ENCODE measurements around the gene CLRN2.
"Not testable (repeated sequence)": the region's sequence is repeated elsewhere in the genome, so short reads cannot be mapped to it uniquely, and the experiment has no call there.

CLRN2 gene

GRCh38 chr4:17502756-17503155, 12.2 kb upstream of the CLRN2 start:
- no peak for DNase-seq

GRCh38 chr4:17504081-17504480, 10.9 kb upstream of the CLRN2 start:
- no peak for DNase-seq

GRCh38 chr4:17510582-17510981, 4.4 kb upstream of the CLRN2 start:
- peak in 7 of 58 donors; percentile 10 to 39 (median 22) for DNase-seq

- DNase-seq: peak in 31 of 58 donors; percentile 3 to 56 (median 27)
Measured at GRCh38 chr4:17511051-17511450, 3.9 kb upstream of the CLRN2 start.

GRCh38 chr4:17511509-17511949, 3.4 kb upstream of the CLRN2 start:
- DNase-seq: peak in 40 of 58 donors; percentile 41 to 84 (median 68)

- peak; percentile 21 to 92 (median 81) for DNase-seq
Measured at GRCh38 chr4:17511950-17512795, 2.8 kb upstream of the CLRN2 start, which contains the start of gene QDPR. TSS of gene QDPR (minus strand) at chr4:17512090. CDS start at chr4:17512054, 36 bp downstream.

- DNase-seq: no peak
Measured at GRCh38 chr4:17512973-17513665, 1.8 kb upstream of the CLRN2 start.

- DNase-seq: peak in 8 of 58 donors; percentile 10 to 30 (median 20)
Measured at GRCh38 chr4:17515445-17516407, 761 bp downstream of the CLRN2 start.

- DNase-seq: no peak
Measured at GRCh38 chr4:17516980-17517379, 2.0 kb downstream of the CLRN2 start.

- DNase-seq: no peak
Measured at GRCh38 chr4:17517664-17518063, 2.7 kb downstream of the CLRN2 start.

- no peak for DNase-seq
Measured at GRCh38 chr4:17521595-17521994, 6.6 kb downstream of the CLRN2 start.

- no peak for DNase-seq
Measured at GRCh38 chr4:17523662-17524061, 8.7 kb downstream of the CLRN2 start.

GRCh38 chr4:17526695-17527477, 11.9 kb downstream of the CLRN2 start:
- DNase-seq: no peak

GRCh38 chr4:17528551-17529165, 13.7 kb downstream of the CLRN2 start:
- DNase-seq: no peak

- DNase-seq: no peak
Measured at GRCh38 chr4:17531538-17532285, 16.7 kb downstream of the CLRN2 start.

- DNase-seq: no peak
Measured at GRCh38 chr4:17534705-17535104, 19.7 kb downstream of the CLRN2 start.

- no peak for DNase-seq
Measured at GRCh38 chr4:17535242-17535641, 20.3 kb downstream of the CLRN2 start.

- no peak for DNase-seq
Measured at GRCh38 chr4:17535906-17536305, 20.9 kb downstream of the CLRN2 start.

- not testable (repeated sequence) for DNase-seq
Measured at GRCh38 chr4:17537060-17537459, 22.1 kb downstream of the CLRN2 start.
